C1 segment of cervical spinal cord (tissue), 14 donors: ENCODE measurements around the gene DOCK11.
"Not testable (repeated sequence)": the region's sequence is repeated elsewhere in the genome, so short reads cannot be mapped to it uniquely, and the experiment has no call there.

Experiments used
- DNase-seq, 14 donors: peaks; one replicate each; lab custom pipeline; 2025; lab: John Stamatoyannopoulos, UW

Gene DOCK11

DNA sequence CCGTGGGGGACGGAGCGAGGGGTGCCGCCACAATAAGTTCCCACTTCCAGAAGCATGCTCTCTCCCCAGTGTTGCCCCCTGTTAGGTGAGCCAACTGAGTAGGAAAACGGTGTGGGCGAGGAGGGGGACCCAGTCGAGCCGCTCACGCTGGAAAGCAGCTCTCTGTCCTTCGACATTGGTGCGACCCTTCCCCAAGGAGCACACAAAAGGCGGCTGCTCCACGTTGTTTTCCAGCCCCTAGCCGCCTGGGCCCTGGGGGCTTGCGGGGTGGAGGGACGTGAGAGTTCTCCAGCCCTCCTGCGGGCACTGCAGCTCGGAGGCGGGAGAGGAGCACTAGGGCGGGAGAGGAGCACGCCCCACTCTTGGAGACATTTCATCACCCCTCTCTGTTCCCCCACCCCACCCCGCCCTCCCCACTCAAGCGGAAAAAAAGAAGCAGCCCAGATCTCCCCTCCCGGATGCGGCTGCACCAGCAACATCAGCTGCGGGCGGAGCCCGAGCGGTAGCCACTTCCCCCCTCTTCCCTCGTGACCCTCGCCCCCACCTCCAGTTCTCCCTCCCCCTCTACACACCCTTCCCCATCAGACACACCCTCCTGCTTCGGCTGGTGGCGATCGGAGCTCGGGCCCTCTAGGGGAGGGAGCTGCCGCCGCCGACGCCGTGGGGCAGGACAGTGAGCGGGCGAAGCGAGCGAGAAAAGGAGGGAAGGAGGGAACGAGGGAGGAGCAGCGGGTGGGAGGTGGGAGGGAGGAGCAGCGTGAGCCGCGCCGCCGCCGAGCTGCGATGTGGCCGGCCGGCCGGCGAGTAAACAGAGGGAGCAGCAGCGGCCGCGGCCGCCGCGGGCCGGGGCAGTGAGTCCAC, at the start of gene DOCK11:
TSS of gene DOCK11 (plus strand) at position 755 of the 861 bp plus-strand sequence. CDS start 157 bp downstream, outside the sequence.
- DNase-seq, result peak in 13 of 14 donors; percentile 1 to 69 (median 43)

DNA sequence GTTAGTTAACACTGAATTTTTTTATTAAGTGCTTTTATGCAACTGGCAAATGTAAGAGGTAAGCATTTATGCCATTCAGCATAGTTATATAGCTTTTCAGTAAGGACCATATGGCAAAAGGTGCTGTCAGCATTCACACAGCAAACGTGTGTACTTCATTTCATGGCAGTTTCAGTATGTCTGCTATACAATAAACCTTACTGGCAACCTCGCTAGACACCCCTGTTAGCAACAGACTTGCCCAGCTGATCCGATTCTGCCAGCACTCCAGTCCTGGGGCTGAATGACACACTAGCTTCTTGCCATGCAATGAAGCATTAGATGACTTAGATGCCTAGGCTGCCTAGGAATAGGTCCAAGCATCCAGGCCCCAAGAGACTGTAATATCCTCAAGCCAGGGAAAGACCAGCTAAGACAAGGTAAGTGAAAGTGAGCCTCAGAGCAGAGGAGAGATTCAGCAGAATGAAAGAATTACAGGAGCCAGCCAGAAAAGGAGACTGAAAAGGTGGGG, 47.3 kb upstream of the DOCK11 start:
- no peak for DNase-seq

DNA sequence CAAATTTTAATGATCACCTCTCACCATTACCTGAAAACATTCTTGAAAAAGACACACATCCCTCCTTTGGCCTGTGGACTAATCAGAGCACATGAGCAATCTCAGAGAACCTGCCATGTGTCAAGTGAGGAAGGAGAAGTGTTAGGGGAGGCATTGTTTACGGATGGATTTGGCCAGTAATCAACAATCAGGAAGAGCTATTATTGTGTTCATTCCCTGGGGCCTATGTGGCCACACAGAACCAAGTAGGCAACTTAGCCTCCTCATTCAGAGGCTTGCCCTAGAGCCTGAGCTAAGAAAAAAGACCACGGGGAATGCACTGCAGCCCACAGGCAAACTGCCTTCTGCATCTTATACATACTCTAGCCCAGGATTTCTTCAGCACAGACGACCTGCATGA, 40.6 kb upstream of the DOCK11 start:
- DNase-seq, result no peak

DNA sequence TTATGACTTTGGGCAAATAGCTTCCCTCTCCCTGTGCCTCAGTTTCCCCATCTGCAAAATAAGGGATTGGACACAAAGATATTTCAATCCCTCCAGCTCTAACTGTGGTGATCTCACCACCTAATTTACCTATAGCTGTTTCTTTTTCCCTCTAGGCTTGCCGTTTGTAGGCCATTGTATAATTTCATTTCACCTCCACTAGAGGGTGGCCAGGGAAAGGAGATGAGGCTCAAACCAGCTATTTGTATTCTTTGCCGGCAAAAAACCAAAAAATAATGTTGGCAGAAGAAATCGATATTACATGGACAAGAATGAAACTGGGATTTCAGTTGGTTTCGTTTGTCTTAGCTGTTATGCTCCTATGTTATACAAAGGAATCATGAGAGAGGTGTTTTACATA, 36.1 kb upstream of the DOCK11 start:
- peak in 2 of 14 donors; percentile 0 for DNase-seq

DNA sequence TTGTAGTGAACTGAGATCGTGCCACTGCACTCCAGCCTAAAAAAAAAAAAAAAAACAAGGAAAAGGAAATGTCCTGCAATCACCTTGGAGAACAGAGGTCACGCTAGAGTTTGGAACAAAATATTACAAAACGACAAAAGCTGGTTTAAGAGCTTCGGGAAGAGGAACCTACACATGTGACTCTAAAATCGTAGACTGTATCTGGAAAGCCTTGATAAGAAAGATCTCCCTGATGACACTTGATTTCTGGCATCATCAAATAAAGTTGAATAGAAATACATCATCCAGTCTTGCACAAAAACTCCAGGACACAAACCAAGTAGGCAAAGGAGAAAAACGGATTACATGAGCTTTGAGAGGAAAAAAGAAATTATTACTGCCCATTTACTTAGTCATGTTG, 31.1 kb upstream of the DOCK11 start:
- no peak for DNase-seq

DNA sequence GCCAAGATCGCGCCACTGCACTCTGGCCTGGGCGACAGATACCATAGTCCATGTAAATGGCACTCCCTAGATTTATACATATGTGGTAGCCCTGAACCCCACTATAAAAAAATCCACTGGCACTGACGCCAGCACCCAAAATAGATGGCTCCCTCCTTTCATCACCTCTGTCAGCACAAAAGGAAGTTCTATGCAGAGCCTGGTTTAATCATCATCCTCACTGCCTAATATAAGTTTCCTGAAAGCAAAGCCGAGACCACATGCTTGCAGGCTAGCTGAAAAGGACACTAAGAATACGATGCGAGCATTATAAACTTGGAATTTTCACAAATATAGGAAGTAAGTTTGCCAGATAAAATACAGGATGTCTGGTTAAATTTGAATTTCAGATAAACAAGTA, 27.5 kb upstream of the DOCK11 start:
- no peak for DNase-seq

DNA sequence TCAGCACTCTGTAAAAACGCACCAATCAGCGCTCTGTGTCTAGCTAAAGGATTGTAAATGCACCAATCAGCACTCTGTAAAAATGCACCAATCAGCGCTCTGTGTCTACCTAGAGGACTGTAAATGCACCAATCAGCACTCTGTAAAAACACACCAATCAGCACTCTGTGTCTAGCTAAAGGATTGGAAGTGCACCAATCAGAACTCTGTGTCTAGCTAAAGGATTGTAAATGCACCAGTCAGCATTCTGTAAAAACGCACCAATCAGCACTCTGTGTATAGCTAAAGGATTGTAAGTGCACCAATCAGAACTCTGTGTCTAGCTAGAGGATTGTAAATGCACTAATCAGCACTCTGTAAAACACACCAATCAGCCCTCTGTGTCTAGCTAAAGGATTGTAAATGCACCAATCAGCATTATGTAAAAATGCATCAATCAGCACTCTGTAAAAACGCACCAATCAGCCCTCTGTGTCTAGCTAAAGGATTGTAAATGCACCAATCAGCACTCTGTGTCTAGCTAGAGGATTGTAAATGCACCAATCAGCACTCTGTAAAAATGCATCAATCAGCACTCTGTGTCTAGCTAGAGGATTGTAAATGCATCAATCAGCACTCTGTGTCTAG, 24.8 kb upstream of the DOCK11 start:
- DNase-seq, result not testable (repeated sequence)

DNA sequence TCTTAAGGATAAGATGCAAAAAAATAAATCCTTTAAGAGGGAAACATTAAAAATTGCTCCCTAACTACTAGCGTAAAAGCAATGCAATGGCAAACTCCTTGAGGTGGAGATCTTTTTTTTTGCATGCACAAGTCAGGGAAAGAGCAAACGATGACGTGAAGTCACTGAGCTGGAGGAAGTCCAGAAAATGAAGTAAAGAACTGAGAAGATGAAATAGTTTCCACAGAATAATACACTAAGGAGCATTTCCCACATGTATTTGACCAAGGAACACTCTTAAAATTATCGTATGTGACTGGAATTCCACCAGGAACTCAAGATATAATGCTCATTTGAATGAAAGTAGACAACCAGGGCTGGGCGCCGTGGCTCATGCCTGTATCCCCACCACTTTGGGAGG, 21.0 kb upstream of the DOCK11 start:
- no peak for DNase-seq

DNA sequence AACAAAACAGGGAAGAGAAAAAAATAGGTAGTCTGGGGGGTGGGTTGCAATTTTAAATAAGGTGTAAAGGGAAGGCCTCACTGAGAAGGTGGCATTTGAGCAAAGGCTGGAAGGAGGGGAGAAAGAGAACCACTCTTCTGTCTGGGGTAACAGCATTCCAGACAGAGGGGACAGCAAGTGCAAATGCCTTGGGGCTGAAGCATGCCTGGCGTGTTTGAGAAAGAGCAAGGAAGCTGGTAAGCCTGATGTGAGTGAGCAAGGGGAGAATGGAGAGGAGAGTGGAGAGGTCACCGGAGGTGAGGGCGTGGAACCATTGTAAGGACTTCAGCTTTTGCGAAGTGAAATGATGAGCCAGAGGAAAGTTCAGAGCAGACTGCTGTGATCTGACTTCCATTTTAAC, 19.7 kb upstream of the DOCK11 start:
- no peak for DNase-seq

DNA sequence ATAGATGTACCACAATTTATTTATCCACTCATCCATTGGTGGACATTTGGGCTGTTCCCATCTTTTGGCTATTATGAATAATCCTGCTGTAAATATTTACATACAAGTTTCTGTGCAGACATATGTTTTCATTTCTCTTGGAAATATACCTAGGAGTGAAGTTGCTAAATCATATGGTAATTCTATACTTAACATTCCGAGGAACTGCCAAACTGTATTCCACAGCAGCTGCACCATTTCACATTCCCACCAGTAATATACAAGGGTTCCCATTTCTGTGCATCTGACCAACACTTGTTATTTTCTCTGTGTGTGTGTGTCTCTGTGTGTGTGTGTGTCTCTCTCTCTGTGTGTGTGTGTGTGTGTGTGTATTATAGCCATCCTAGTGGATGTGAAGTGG, 15.4 kb upstream of the DOCK11 start:
- DNase-seq, result no peak

DNA sequence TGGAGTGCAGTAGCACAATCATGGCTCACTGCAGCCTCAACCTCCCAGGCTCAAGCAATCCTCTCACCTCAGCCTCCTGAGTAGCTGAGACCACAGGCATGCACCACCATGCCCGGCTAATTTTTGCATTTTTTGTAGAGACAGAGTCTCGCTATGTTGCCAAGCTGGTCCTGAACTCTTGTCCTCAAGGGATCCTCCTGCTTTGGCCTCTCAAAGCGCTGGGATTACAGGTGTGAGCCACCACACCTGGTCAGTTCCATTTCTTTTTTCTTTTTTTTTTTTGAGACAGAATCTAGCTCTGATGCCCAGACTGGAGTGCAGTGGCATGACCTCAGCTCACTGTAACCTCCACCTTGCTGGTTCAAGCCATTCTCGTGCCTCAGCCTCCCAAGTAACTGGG, 13.2 kb upstream of the DOCK11 start:
- not testable (repeated sequence) for DNase-seq

DNA sequence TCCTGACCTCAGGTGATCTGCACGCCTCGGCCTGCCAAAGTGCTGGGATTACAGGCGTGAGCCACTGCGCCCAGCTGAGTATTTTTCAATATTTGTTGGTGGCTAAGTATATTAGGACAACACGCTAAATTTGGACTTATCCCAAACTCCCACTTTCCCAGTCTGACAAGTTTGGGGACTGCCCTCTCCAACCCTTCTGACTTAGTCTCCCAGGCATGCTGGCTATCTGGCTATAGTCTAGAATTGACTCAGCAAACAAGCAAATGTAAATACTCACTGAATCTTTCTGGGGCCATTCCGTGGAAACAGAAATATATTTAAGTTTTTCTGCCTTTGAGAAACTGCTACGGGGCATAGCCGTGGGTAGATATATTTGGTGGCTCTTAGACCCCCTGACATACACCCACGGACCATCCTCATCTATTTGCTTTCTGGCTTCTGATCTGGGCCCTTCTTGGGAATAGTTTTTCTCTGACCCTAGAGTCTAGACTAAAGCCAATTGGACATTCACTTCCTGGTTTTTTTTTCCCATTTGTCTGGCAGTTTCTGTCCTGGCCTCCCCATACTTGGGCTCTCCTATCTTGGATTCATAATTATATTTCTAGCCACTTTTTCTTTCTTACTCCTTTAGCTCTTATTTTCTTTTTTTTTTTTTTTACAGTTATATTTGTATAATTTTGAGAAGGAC, 11.3 kb upstream of the DOCK11 start:
- no peak for DNase-seq

DNA sequence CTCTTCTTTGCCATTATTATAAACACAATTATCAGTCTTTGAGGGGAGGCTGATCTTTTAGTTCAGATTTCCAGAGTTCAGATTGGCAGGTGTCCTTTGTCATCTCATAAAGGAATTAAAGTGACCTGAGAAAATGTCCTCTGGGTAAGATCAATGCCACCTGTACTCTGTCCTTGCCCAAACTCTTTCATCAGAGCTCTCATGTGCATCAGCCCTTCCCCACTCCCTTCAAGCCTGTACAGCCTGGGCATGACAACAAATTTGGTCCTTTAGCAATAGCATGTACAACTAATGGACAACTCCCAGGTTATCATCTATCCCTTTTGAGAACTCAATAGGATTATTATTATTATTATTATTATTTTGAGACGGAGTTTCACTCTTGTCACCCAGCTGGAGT, 8.9 kb upstream of the DOCK11 start:
- DNase-seq, result not testable (repeated sequence)

DNA sequence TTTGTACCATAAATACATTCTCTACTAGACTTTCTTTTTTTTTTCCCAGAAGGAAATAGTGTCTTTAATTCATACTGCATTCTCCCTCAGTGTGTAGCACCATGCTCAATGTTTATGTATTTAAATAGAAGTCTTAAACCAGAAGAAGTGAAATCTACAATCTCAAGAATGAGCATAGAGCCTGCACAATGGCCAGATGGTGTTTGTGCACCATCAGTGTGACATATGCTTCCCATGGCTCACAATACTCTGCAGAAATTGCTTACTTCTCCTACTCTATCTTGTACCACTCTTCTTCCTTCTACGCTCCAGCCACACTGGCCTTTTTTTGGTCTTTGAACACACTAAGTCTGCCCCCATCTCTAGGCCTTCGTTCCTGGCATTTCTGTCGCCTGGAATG, 2.6 kb upstream of the DOCK11 start:
- no peak for DNase-seq

DNA sequence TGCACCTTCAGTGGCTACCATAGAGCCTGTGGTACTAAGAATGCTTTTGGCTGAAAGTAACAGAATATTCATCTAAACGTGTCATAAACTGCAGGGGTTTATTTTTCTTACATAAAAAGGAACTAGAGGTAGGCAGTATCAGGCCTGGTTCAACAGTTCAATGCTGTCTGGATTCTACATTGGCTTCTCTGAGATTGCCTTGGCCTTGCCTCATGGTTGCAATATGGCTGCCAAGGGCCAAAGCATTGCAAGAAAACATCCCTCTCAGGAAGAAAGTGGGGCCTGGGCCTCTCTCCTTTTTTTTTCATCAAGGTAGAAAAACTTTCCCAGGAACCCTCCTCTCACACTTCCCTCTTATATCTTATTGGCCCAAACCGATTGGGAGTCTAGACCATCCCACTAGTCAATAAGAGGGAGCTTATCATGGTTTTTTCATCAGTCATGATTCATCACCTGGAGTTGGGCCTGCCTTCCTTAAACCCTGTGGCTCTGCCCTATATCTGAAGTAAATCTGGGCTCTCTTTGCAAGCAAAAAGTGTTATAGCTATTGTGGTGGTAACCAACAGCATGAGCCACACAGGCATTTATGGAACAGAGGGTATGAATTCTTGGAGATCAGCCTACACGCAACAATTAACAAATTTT, 1.8 kb upstream of the DOCK11 start:
- no peak for DNase-seq

DNA sequence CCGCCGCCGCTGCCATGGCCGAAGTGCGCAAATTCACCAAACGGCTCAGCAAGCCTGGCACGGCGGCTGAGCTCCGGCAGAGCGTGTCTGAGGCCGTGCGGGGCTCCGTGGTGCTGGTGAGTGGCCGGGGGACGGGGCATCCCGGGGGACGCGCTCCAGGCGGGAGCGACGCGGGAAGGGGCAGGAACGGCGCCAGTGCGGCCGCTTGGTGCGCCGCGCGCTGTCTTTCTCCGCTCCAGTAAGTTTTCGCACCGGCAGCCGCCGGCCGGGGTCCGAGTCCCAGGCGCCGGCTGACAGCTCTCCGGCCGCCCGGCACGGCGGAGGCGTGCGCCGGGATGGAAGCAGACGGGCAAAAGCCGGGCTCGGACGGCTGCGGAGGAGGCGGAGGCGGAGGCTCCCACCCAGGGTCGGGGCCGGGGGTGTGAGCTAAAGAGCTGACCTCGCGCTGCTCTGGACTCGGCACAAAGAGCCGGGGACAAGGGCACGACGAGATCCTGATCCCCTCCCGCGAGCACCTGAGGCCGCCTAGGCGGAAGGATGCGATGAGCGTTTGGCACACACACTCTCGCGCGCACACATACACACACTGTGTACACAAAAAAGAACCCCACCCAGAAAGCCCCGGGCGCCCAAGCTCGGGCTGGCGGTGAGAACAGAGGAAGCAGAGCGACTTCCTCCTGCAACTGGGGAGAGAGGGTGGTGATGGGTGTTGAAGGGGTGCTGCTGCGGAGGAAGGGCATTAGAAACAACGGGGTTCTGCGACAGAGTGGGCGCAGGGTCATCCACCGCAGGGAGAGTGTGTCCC, 545 bp downstream of the DOCK11 start:
- peak in 7 of 14 donors; percentile 4 to 39 (median 22) for DNase-seq

DNA sequence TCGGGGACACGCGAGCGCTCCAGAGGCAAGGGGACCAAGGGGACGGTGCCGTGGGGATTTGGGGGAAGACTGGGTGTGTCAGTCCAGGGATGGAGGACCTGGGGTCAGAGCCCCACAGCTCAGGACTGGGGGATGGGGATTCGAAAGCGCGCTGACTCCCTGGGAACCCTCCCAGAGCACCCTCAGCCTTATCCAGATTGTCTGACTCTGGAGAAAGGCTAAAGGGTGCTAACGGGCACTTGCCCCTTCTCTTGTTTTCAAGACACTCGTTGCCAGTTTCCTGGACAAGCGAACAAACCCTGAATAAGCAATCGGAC, 1.1 kb downstream of the DOCK11 start:
- peak in 2 of 14 donors; percentile 23 to 35 for DNase-seq

DNA sequence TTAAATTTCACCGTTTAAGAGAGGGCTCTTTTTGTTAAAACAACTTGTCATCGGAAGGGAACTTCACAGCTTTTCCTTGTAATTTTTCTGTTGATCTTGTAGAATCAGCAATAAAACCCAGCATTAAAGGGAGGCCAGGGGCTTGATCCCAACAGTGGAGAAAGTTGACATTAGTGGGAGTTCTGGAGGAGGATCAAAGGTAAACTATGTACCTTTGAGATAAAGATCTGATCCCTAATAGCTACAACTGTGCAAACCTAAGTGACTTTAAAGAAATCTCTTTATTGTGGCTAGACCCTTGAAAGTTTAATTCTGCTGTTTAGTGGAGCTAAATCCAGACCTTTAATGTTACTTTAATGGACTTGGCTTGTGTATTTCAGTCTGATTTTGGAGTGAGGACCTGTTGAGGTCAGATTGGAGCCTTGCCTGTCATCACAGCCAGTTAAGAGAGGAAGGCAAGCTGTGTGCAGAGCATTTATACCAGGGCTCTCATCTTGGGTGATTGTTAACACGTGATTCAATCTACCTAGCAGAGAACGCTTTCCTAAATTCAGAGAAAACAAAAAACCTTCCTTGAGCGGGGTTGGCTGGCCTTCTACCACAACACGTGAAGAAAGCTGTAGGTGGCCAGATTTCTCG, 1.7 kb downstream of the DOCK11 start:
- no peak for DNase-seq

DNA sequence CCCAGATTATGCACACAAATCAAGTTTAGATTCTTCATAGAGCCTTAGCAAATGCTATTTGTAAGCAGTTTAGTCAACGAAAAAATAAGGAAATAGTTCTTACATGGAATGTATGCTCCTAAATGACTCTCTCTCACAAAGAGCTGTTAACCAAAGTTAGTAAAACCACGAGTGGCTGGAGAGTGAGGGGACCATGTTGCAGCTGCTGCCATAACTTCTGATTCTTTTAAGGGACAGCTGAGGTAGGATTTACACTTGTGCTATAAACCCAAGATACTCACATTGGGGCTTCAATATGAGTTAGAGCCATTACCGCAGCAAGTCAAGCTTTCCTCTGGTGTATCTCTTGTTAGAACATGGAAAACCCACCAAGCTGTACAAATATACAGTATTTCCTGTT, 2.7 kb downstream of the DOCK11 start:
- DNase-seq, result no peak

DNA sequence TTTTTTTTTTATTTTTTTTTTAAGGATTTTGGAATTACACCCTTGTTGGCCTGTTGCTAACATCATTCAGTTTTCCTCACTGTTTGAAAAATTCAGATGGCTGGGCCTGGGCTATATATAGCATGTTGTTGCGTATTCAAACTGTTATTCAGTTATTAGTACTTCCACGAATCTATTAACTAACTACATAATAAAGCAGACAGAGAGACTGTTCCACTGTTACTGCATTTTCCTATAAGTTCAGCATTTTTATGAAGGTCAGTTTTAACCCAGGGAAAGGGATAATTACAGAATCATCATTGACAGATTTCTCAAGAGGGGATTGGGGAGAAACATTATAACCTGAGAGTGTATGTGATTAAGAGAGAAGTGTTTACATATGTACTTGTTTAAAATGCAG, 3.1 kb downstream of the DOCK11 start:
- no peak for DNase-seq

DNA sequence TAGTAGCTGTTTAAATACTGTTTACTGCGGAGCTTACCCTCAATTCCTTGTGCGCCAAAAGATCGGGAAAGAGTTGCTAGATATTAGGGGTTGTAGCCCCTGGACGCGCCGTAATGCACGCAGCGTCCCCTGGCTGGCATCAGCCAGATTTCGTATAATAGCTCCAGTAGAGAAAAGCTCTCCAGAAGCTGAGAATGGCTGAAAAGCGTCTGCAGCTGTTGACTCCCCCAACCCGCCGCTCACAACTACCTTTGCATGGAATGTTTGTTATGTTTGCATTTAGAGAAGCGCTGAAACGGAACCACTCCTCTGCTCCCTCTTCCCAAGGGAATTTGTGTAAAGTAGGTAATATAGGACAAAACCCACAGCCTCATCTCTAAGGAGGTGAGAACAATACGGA, 3.7 kb downstream of the DOCK11 start:
- no peak for DNase-seq
